ENCODE data around the gene SELENOO. TPM values are rescaled to one million over a fixed set of nuclear protein-coding genes. Genes with fewer than 3 reads are reported as not detected.

Gene SELENOO
- total RNA-seq, 1 experiment from 2014 or later: 29.6 TPM

DNA sequence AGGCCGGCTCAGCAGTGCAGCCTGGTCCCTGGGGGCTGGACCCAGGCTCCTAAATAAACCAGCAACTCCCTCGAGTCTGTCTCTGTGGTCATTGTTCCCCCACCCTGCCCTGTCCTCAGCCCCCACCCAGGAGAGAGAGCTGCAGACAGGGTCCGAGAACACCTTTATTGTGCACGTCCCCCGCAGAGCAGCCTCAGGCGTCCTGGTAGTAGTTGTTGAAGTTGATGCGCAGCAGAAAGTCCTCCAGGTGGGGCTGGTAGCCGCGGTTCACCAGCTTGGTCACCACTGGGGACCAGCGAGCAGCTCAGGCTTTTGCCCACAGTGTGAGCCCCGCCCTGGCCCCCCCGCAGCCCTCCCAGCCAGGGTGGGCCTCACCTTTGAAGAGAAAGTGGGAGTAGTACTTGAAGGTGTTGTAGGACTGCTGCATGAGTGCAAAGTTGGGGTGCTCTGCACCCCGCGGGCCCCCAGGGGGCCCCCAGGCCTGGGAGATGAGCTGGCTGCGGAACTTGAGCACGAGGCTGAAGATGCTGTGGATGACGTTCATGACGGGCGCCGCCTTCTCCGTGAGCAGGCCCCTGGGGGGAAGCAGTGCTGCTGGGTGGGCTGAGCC, 16.8 kb downstream of the SELENOO start:
- TF ChIP-seq, protein P1, sequence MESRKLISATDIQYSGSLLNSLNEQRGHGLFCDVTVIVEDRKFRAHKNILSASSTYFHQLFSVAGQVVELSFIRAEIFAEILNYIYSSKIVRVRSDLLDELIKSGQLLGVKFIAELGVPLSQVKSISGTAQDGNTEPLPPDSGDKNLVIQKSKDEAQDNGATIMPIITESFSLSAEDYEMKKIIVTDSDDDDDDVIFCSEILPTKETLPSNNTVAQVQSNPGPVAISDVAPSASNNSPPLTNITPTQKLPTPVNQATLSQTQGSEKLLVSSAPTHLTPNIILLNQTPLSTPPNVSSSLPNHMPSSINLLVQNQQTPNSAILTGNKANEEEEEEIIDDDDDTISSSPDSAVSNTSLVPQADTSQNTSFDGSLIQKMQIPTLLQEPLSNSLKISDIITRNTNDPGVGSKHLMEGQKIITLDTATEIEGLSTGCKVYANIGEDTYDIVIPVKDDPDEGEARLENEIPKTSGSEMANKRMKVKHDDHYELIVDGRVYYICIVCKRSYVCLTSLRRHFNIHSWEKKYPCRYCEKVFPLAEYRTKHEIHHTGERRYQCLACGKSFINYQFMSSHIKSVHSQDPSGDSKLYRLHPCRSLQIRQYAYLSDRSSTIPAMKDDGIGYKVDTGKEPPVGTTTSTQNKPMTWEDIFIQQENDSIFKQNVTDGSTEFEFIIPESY (IDR thresholded peaks at IDR 0.05; ENCODE audit: extremely low read depth, insufficient replicate concordance, low read length): no peak
- TF ChIP-seq POLR2AphosphoS5 (IDR thresholded peaks at IDR 0.05; ENCODE audit: low read depth, low read length): no peak
- ChIA-PET POLR2A (no interaction called here), RAD21 (ENCODE audit: low non-redundant PET in 1 of 2, low total read pairs in 2 of 2, uncharacterized antibody in 2 of 2, unreplicated experiment in 2 of 2) (no interaction called here), CTCF (interaction anchor here (1.0 kb wide), 1 partner anchor 181 kb away, joined by 3 read pairs; no protein-coding TSS in a partner anchor)
- Histone ChIP-seq H3K4me1 (ENCODE audit: control insufficient read depth in 1 of 2, insufficient read depth in 2 of 2, low read length in 2 of 2) (peaks cover 0 to 8% of the 10 kb centered on the region in 2 experiments; a peak in 3 of 4 replicates), H3K27ac (ENCODE audit: low read depth, low read length) (no peak overlapping the region), H3K4me2 (ENCODE audit: low read length) (no peak overlapping the region), H3K9ac (ENCODE audit: low read length) (no peak overlapping the region), H4K20me1 (ENCODE audit: insufficient read depth) (no peaks in the 10 kb centered on the region), H3K79me2 (ENCODE audit: insufficient read depth, low read length) (peaks cover 13% of the 10 kb centered on the region; the same call in 1 of the 2 replicates), H3K9me2 (ENCODE audit: insufficient read depth) (no peaks in the 10 kb centered on the region), H2AFZ (ENCODE audit: low read depth, low read length, poor library complexity, severe bottlenecking) (no peak overlapping the region), H3K36me3 (ENCODE audit: control insufficient read depth in 1 of 2, insufficient read depth in 2 of 2, low read length in 2 of 2) (peaks cover 29 to 56% of the 10 kb centered on the region in 2 experiments), H3K9me3 (ENCODE audit: control insufficient read depth in 1 of 2, insufficient read depth in 1 of 2, low read depth in 1 of 2, low read length in 2 of 2) (no peaks in the 10 kb centered on the region), H3K4me3 (replicated peaks in 1 of 2; ENCODE audit: low read depth in 1 of 2, low read length in 2 of 2) (no peak overlapping the region), H3K27me3 (ENCODE audit: insufficient read depth, low read length) (no peaks in the 10 kb centered on the region)
- DNase-seq (ENCODE audit: low read depth, low spot score) (no peak), ATAC-seq (no peak)
- no TSS peak for BruUV-seq (replicated peaks)
- intact Hi-C loops (cut with micrococcal nuclease): no loop called here

DNA sequence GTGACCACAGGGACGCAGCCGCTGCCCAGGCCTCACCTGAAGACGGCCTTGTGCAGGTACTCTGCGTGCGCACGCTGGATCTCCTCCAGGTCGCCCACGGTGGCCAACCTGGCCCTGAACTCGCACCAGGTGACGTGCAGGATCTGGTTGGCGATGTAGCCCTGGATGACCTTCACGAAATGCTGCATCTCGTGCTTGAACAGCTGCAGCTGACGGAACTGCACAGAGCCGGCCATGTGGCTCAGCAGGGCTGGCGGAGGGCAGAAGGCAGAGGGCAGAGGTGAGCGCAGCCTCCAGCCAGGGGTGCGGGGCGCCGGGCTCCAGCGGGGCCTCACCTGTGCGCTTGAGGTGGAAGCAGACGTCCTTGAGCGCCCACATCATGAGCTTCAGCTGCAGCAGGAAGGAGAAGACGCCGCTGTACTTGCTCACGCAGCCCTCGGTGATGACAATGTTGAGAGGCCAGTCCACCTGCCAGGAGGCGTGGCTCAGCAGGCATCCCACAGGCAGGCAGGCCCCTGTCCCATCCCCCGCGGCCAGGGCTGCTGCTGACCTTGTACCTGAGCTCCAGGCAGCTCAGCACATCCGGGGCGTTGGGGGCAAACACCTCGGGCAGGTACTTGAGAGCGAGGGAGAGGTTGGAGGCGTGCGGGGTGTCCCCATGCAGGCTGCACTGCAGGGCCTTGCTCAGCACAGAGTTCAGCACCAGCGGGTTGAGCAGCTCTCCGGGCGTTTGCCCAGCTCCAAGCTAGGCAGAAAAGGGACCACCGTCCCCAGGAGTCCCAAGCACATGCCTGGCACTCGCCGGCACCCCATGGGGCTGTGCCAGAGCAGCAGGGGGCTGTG, 17.6 kb downstream of the SELENOO start:
- ChIA-PET CTCF (interaction anchor here (1.0 kb wide), 1 partner anchor 182 kb away, joined by 3 read pairs; no protein-coding TSS in a partner anchor), POLR2A (no interaction called here), RAD21 (ENCODE audit: low non-redundant PET in 1 of 2, low total read pairs in 2 of 2, uncharacterized antibody in 2 of 2, unreplicated experiment in 2 of 2) (no interaction called here)
- H3K9me3 ChIP-seq (ENCODE audit: control insufficient read depth in 1 of 2, insufficient read depth in 1 of 2, low read depth in 1 of 2, low read length in 2 of 2): no peaks in the 10 kb centered on the region
- TF ChIP-seq, protein P2, sequence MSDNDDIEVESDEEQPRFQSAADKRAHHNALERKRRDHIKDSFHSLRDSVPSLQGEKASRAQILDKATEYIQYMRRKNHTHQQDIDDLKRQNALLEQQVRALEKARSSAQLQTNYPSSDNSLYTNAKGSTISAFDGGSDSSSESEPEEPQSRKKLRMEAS (IDR thresholded peaks at IDR 0.05): no peak
- TF ChIP-seq POLR2AphosphoS5 (IDR thresholded peaks at IDR 0.05; ENCODE audit: low read depth, low read length) (no peak), SRF (IDR thresholded peaks at IDR 0.05; ENCODE audit: low read depth) (no peak), EZH2 (IDR thresholded peaks at IDR 0.05) (no peak)
- peaks cover 32 to 51% of the 10 kb centered on the region in 2 experiments for H3K36me3 ChIP-seq (ENCODE audit: control insufficient read depth in 1 of 2, insufficient read depth in 2 of 2, low read length in 2 of 2)
- BruUV-seq (replicated peaks): no TSS peak
- H3K27me3 ChIP-seq (ENCODE audit: insufficient read depth, low read length): no peaks in the 10 kb centered on the region
- no peak overlapping the region for H3K4me3 ChIP-seq (replicated peaks in 1 of 2; ENCODE audit: low read depth in 1 of 2, low read length in 2 of 2)
- H2AFZ ChIP-seq (ENCODE audit: low read depth, low read length, poor library complexity, severe bottlenecking): no peak overlapping the region
- no peaks in the 10 kb centered on the region for H4K20me1 ChIP-seq (ENCODE audit: insufficient read depth)
- intact Hi-C loops (cut with micrococcal nuclease): no loop called here
- H3K4me2 ChIP-seq (ENCODE audit: low read length): no peak overlapping the region
- peaks cover 0 to 8% of the 10 kb centered on the region in 2 experiments; a peak in 3 of 4 replicates for H3K4me1 ChIP-seq (ENCODE audit: control insufficient read depth in 1 of 2, insufficient read depth in 2 of 2, low read length in 2 of 2)
- H3K79me2 ChIP-seq (ENCODE audit: insufficient read depth, low read length): peaks cover 6% of the 10 kb centered on the region; the same call in 1 of the 2 replicates
- DNase-seq (ENCODE audit: low read depth, low spot score) (no peak), ATAC-seq (no peak)
- H3K27ac ChIP-seq (ENCODE audit: low read depth, low read length): no peak overlapping the region
- no peaks in the 10 kb centered on the region for H3K9me2 ChIP-seq (ENCODE audit: insufficient read depth)
- no peak overlapping the region for H3K9ac ChIP-seq (ENCODE audit: low read length)

Measured in HCT116 (cell line).